Heart left ventricle (tissue), 16 donors: ENCODE data around the gene PCDH10. TPM values are rescaled to one million over a fixed set of nuclear protein-coding genes. Genes with fewer than 3 reads are reported as not detected.
A peak's percentile ranks its signal among the peaks of the same experiment; 100 is the strongest.
"Not testable (repeated sequence)": the region's sequence is repeated elsewhere in the genome, so short reads cannot be mapped to it uniquely, and the experiment has no call there.

Experiments used
- ATAC-seq, 4 donors: fragments of 200-7000 bp; cut with Tn5 transposase; one replicate each; pipeline ENCODE4 v1.9.1; 2020 to 2022; ENCODE audit warnings: moderate library complexity in 4 of 4, mild to moderate bottlenecking in 3 of 4, moderate number of reproducible peaks in 1 of 4
- DNase-seq, 5 donors: peaks; one replicate each; pipeline ENCODE4 v3.0.0-alpha.2; 2020
- H3K27ac ChIP-seq, 12 donors: fragments of 200-600 bp; sonication (generic) in 4 of 12; one replicate each; pipeline versions ENCODE4 v1.5.0 to v1.8.0; 2016 to 2022; ENCODE audit warnings: mild to moderate bottlenecking in 2 of 12
- H3K27me3 ChIP-seq, 9 donors: fragments of 200-600 bp; sonication (generic) in 2 of 9; one replicate each; pipeline versions ENCODE4 v1.5.1 to v1.8.0; 2016 to 2022; ENCODE audit warnings: mild to moderate bottlenecking in 3 of 9
- H3K36me3 ChIP-seq, 9 donors: fragments of 200-600 bp; sonication (generic) in 2 of 9; one replicate each; pipeline versions ENCODE4 v1.5.0 to v1.8.0; 2018 to 2022; ENCODE audit warnings: mild to moderate bottlenecking in 2 of 9
- H3K4me1 ChIP-seq, 12 donors: fragments of 200-600 bp; sonication (generic) in 4 of 12; one replicate each; pipeline versions ENCODE4 v1.5.0 to v1.8.0; 2016 to 2022; ENCODE audit warnings: mild to moderate bottlenecking in 3 of 12
- H3K4me3 ChIP-seq, 12 donors: fragments of 200-600 bp; sonication (generic) in 4 of 12; one replicate each; pipeline versions ENCODE4 v1.5.0 to v1.8.0; 2017 to 2022; ENCODE audit warnings: mild to moderate bottlenecking in 9 of 12, moderate library complexity in 4 of 12
- H3K9me3 ChIP-seq, 12 donors: fragments of 200-600 bp; sonication (generic) in 4 of 12; one replicate each; pipeline versions ENCODE4 v1.5.0 to v1.8.0; 2016 to 2022; ENCODE audit warnings: mild to moderate bottlenecking in 1 of 12
- CTCF ChIP-seq, 12 donors: fragments of 200-600 bp; sonication (generic) in 4 of 12; IDR thresholded peaks; one replicate each; pipeline versions ENCODE4 v1.5.0 to v1.8.0; 2018 to 2022; ENCODE audit warnings: antibody characterized with exemption in 12 of 12, mild to moderate bottlenecking in 5 of 12
- POLR2A ChIP-seq, 2 donors: fragments of 450-650 bp; IDR thresholded peaks; one replicate each; pipeline ENCODE4 v1.6.1; 2017; ENCODE audit warnings: antibody characterized with exemption in 2 of 2, mild to moderate bottlenecking in 2 of 2, moderate library complexity in 2 of 2
- WGBS, 4 donors: extraction: QIAGEN DNeasy Blood & Tissue Kit in 2 of 4; methylation state at CpG; one replicate each; pipeline versions ENCODE4 v1.1.5 to v1.1.7; 2013 to 2018; 5-methylcytosine and 5-hydroxymethylcytosine counted together
- intact Hi-C, 10 donors: fragments of 100-400 bp; cut with DNase I; formaldehyde crosslinking; loops; one replicate each; pipeline versions ENCODE4 v1.11.1 to v1.14.2; 2022
- polyA plus RNA-seq, 2 donors: library from polyadenylated mRNA; stranded (reverse); fragments of 200-250 nt; gene quantifications; one replicate each; pipeline ENCODE4 v1.2.3, GENCODE V29; 2013
- total RNA-seq, 9 donors: library from RNA; depleted of rRNA in 2 of 9; stranded (reverse); fragments of >200 nt in 2 of 9; fragmentation: NEBNext Ultra II Directional in 3 of 9; extraction: Animal tissue kit (Norgen Biotek cat#: 25700) in 3 of 9; gene quantifications; one replicate each; pipeline versions ENCODE4 v1.1.0 to v1.2.4, GENCODE V29; 2016 to 2023
- donor health status: ischemic (EF 13 %, LVEDD 7.1; RV severe dilation, severe dysfunction).
- donor health status: healthy with polysubstance abuse.
- donor health status: DM: no; HTN: yes; CAD: no.
- donor health status: DM: no; HTN: no; CAD: no.
- donor health status: ischemic (EF 25% LVEDD 6.9; RV normal size, moderate dysfunction).
- donor health status: ischemic (EF 25% LVEDD 5.7; RV mildly dilated, moderate dysfunction).
- donor health status: healthy.
- donor health status: DM: yes; HTN: yes; CAD: no.
- donor health status: ischemic (EF 35%, LVEDD 5.7; RV mildly dilated, moderate dysfunction).
- donor health status: nonischemic (EF 11% LVEDD 7.7; RV severe dilation, severe dysfunction).
- donor health status: DM: yes; HTN: yes; CAD: no.
- donor health status: PGD.
- donor health status: ischemic (EF 29% LVEDD 5.4; RV normal size, mild dysfunction).
- donor health status: nonischemic (EF 23%, LVEDD 6.1; RV moderate dilation, normal function).

Gene PCDH10
- total and polyA plus RNA-seq, 11 donors: under 0.01 to 0.48 (median 0.06) TPM; not detected in 2

- Histone ChIP-seq H3K27me3 (no peaks in the 10 kb centered on the region), H3K27ac (no peak overlapping the region), H3K4me1 (no peaks in the 10 kb centered on the region), H3K36me3 (no peaks in the 10 kb centered on the region), H3K4me3 (no peak overlapping the region), H3K9me3 (peaks cover 0 to 1% (median 0%) of the 10 kb centered on the region in 12 donors)
- TF ChIP-seq CTCF (IDR thresholded peaks at IDR 0.05) (no peak), POLR2A (IDR thresholded peaks at IDR 0.05) (no peak)
- ATAC-seq (no peak), DNase-seq (no peak)
- 70 to 76% (median 74%) methylated on average over 5 of the region's 5 CpGs for WGBS, 4 donors
- intact Hi-C loops: no loop called here
Measured at GRCh38 chr4:133190098-133190497, 41.0 kb downstream of the PCDH10 start.

GRCh38 chr4:133208694-133209285 lies 59.7 kb downstream of the PCDH10 start:
- intact Hi-C loops: no loop called here
- H3K27ac ChIP-seq: no peak overlapping the region
- peaks cover 0 to 10% (median 0%) of the 10 kb centered on the region in 12 donors for H3K9me3 ChIP-seq
- ATAC-seq (no peak), DNase-seq (no peak)
- H3K36me3 ChIP-seq: no peaks in the 10 kb centered on the region
- H3K27me3 ChIP-seq: no peaks in the 10 kb centered on the region
- no peaks in the 10 kb centered on the region for H3K4me1 ChIP-seq
- TF ChIP-seq POLR2A (IDR thresholded peaks at IDR 0.05) (no peak), CTCF (IDR thresholded peaks at IDR 0.05) (no peak)
- WGBS, 4 donors: 81 to 88% (median 84%) methylated on average over 7 of the region's 7 CpGs
- H3K4me3 ChIP-seq: no peak overlapping the region

GRCh38 chr4:133233922-133234321 lies 84.8 kb downstream of the PCDH10 start:
- DNase-seq (peak in 1 of 5 donors; percentile 52), ATAC-seq (no peak)
- H3K36me3 ChIP-seq: no peaks in the 10 kb centered on the region
- TF ChIP-seq CTCF (IDR thresholded peaks at IDR 0.05) (no peak), POLR2A (IDR thresholded peaks at IDR 0.05) (no peak)
- H3K27ac ChIP-seq: no peak overlapping the region
- H3K9me3 ChIP-seq: peaks cover 0 to 12% (median 0%) of the 10 kb centered on the region in 12 donors
- H3K4me3 ChIP-seq: no peak overlapping the region
- no peaks in the 10 kb centered on the region for H3K4me1 ChIP-seq
- H3K27me3 ChIP-seq: no peaks in the 10 kb centered on the region
- intact Hi-C loops: no loop called here
- 83 to 91% (median 86%) methylated on average over 1 to 6 of the region's 6 CpGs for WGBS, 4 donors

GRCh38 chr4:133240451-133240850 lies 91.4 kb downstream of the PCDH10 start:
- DNase-seq, H3K27ac ChIP-seq, ATAC-seq, H3K4me3 ChIP-seq, H3K9me3 ChIP-seq, H3K36me3 ChIP-seq, intact Hi-C loops, H3K27me3 ChIP-seq, H3K4me1 ChIP-seq: not testable (repeated sequence)
- 85 to 92% (median 90%) methylated on average over 4 to 30 of the region's 30 CpGs for WGBS, 4 donors
